Measurements from ENCODE around the gene ARHGEF10L. TPM values are rescaled to one million over a fixed set of nuclear protein-coding genes. Genes with fewer than 3 reads are reported as not detected.

Gene ARHGEF10L
- total and polyA plus RNA-seq, 4 donors: 20.7 to 61.0 (median 42.1) TPM

- H3K27me3 ChIP-seq (ENCODE audit: control insufficient read depth, insufficient read depth, low read length): no peaks in the 10 kb centered on the region
These were observed 31.6 kb upstream of the ARHGEF10L start for GRCh38 chr1:17507915-17508314.

GRCh38 chr1:17509363-17509762 is 30.1 kb upstream of the ARHGEF10L start:
- Histone ChIP-seq H3K36me3 (ENCODE audit: control insufficient read depth, insufficient read depth, low read length) (no peaks in the 10 kb centered on the region), H3K27me3 (ENCODE audit: control insufficient read depth, insufficient read depth, low read length) (no peaks in the 10 kb centered on the region), H3K9me3 (ENCODE audit: control insufficient read depth, insufficient read depth, low read length) (no peaks in the 10 kb centered on the region), H3K27ac (ENCODE audit: low read depth, low read length) (no peak overlapping the region), H3K4me1 (ENCODE audit: control insufficient read depth, insufficient read depth, low read length) (no peaks in the 10 kb centered on the region), H3K4me3 (ENCODE audit: low read depth, low read length) (no peak overlapping the region)
- no peak for DNase-seq (ENCODE audit: low read depth in 4 of 6, low spot score in 6 of 6)
- WGBS (ENCODE audit: insufficient coverage): 73% methylated on average over 8 of the region's 8 CpGs

More at GRCh38 chr1:17507915-17508314, 31.6 kb upstream of the ARHGEF10L start:
- 72% methylated on average over 6 of the region's 6 CpGs for WGBS (ENCODE audit: insufficient coverage)
- DNase-seq (ENCODE audit: low read depth in 4 of 6, low spot score in 6 of 6): no peak
- Histone ChIP-seq H3K4me3 (ENCODE audit: low read depth, low read length) (no peak overlapping the region), H3K9me3 (ENCODE audit: control insufficient read depth, insufficient read depth, low read length) (no peaks in the 10 kb centered on the region), H3K4me1 (ENCODE audit: control insufficient read depth, insufficient read depth, low read length) (no peaks in the 10 kb centered on the region), H3K36me3 (ENCODE audit: control insufficient read depth, insufficient read depth, low read length) (no peaks in the 10 kb centered on the region), H3K27ac (ENCODE audit: low read depth, low read length) (no peak overlapping the region)

DNA sequence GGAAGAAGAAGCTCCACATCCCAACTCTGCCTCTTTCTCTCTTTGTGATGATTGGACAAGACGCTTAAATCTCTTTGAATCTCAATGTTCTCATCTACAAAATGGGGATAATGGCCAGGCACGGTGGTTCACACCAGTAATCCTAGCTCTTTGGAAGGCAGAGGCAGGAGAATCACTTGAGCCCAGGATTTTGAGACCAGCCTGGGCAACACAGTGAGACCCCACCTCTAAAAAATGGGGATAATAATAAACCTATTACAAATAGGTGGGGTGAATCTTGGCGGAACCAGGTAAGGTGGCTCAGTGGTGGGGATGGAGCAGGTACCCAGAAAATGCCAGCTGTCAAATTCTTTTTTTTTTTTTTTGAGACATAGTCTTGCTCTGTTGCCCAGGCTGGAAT is 29.4 kb upstream of the ARHGEF10L start:
- Histone ChIP-seq H3K36me3 (ENCODE audit: control insufficient read depth, insufficient read depth, low read length) (no peaks in the 10 kb centered on the region), H3K4me1 (ENCODE audit: control insufficient read depth, insufficient read depth, low read length) (no peaks in the 10 kb centered on the region), H3K27me3 (ENCODE audit: control insufficient read depth, insufficient read depth, low read length) (no peaks in the 10 kb centered on the region), H3K9me3 (ENCODE audit: control insufficient read depth, insufficient read depth, low read length) (no peaks in the 10 kb centered on the region), H3K4me3 (ENCODE audit: low read depth, low read length) (no peak overlapping the region), H3K27ac (ENCODE audit: low read depth, low read length) (no peak overlapping the region)
- no peak for DNase-seq (ENCODE audit: low read depth in 4 of 6, low spot score in 6 of 6)
- WGBS (ENCODE audit: insufficient coverage): 100% methylated on average over 1 of the region's 3 CpGs

GRCh38 chr1:17511188-17511587 is 28.3 kb upstream of the ARHGEF10L start:
- no CpG with 5 or more reads among the region's 2 CpGs for WGBS (ENCODE audit: insufficient coverage)
- Histone ChIP-seq H3K36me3 (ENCODE audit: control insufficient read depth, insufficient read depth, low read length) (no peaks in the 10 kb centered on the region), H3K27ac (ENCODE audit: low read depth, low read length) (no peak overlapping the region), H3K4me3 (ENCODE audit: low read depth, low read length) (no peak overlapping the region), H3K27me3 (ENCODE audit: control insufficient read depth, insufficient read depth, low read length) (no peaks in the 10 kb centered on the region), H3K9me3 (ENCODE audit: control insufficient read depth, insufficient read depth, low read length) (no peaks in the 10 kb centered on the region), H3K4me1 (ENCODE audit: control insufficient read depth, insufficient read depth, low read length) (peaks cover 6% of the 10 kb centered on the region)
- no peak for DNase-seq (ENCODE audit: low read depth in 4 of 6, low spot score in 6 of 6)

- no peak for DNase-seq (ENCODE audit: low read depth in 4 of 6, low spot score in 6 of 6)
- Histone ChIP-seq H3K36me3 (ENCODE audit: control insufficient read depth, insufficient read depth, low read length) (no peaks in the 10 kb centered on the region), H3K4me3 (ENCODE audit: low read depth, low read length) (no peak overlapping the region), H3K27me3 (ENCODE audit: control insufficient read depth, insufficient read depth, low read length) (no peaks in the 10 kb centered on the region), H3K27ac (ENCODE audit: low read depth, low read length) (no peak overlapping the region), H3K4me1 (ENCODE audit: control insufficient read depth, insufficient read depth, low read length) (peaks cover 12% of the 10 kb centered on the region), H3K9me3 (ENCODE audit: control insufficient read depth, insufficient read depth, low read length) (no peaks in the 10 kb centered on the region)
- WGBS (ENCODE audit: insufficient coverage): 100% methylated on average over 1 of the region's 4 CpGs
These were observed 26.4 kb upstream of the ARHGEF10L start for GRCh38 chr1:17513131-17513530.

DNA sequence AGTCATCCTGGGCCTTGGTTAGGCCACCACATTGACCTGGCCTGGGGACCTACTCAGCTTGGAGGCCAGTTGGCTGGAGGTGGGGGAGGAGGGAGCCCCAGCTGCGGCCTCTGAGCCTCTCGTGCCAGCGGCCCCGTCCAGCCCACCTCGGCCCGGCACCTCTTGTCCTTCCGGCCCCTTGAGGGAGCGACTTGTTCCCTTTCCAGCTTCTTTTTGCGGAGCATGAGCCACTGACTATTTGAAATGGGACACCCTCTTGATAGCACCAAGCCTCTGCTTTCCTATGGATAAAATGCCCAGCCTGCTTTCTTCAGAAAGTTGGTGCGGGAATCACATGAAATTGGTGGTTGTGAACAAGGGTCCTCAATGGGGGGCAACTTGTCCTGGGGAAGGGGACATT is 24.7 kb upstream of the ARHGEF10L start:
- Histone ChIP-seq H3K4me3 (ENCODE audit: low read depth, low read length) (no peak overlapping the region), H3K36me3 (ENCODE audit: control insufficient read depth, insufficient read depth, low read length) (no peaks in the 10 kb centered on the region), H3K4me1 (ENCODE audit: control insufficient read depth, insufficient read depth, low read length) (peaks cover 12% of the 10 kb centered on the region), H3K27ac (ENCODE audit: low read depth, low read length) (no peak overlapping the region), H3K9me3 (ENCODE audit: control insufficient read depth, insufficient read depth, low read length) (no peaks in the 10 kb centered on the region), H3K27me3 (ENCODE audit: control insufficient read depth, insufficient read depth, low read length) (no peaks in the 10 kb centered on the region)
- DNase-seq (ENCODE audit: low read depth in 4 of 6, low spot score in 6 of 6): no peak
- WGBS (ENCODE audit: insufficient coverage): 91% methylated on average over 10 of the region's 10 CpGs

- no peaks in the 10 kb centered on the region for H3K27me3 ChIP-seq (ENCODE audit: control insufficient read depth, insufficient read depth, low read length)
- 29% methylated on average over 3 of the region's 5 CpGs for WGBS (ENCODE audit: insufficient coverage)
- H3K4me1 ChIP-seq (ENCODE audit: control insufficient read depth, insufficient read depth, low read length): peaks cover 12% of the 10 kb centered on the region
- no peak overlapping the region for H3K4me3 ChIP-seq (ENCODE audit: low read depth, low read length)
- H3K27ac ChIP-seq (ENCODE audit: low read depth, low read length): no peak overlapping the region
- no peaks in the 10 kb centered on the region for H3K36me3 ChIP-seq (ENCODE audit: control insufficient read depth, insufficient read depth, low read length)
- no peaks in the 10 kb centered on the region for H3K9me3 ChIP-seq (ENCODE audit: control insufficient read depth, insufficient read depth, low read length)
- DNase-seq (ENCODE audit: low read depth in 4 of 6, low spot score in 6 of 6): peak in 2 of 6 donors; percentile 11 to 74
These were observed 23.6 kb upstream of the ARHGEF10L start for GRCh38 chr1:17515902-17516301.

- Histone ChIP-seq H3K9me3 (ENCODE audit: control insufficient read depth, insufficient read depth, low read length) (no peaks in the 10 kb centered on the region), H3K4me1 (ENCODE audit: control insufficient read depth, insufficient read depth, low read length) (peaks cover 12% of the 10 kb centered on the region), H3K36me3 (ENCODE audit: control insufficient read depth, insufficient read depth, low read length) (no peaks in the 10 kb centered on the region), H3K4me3 (ENCODE audit: low read depth, low read length) (no peak overlapping the region), H3K27ac (ENCODE audit: low read depth, low read length) (no peak overlapping the region), H3K27me3 (ENCODE audit: control insufficient read depth, insufficient read depth, low read length) (no peaks in the 10 kb centered on the region)
- DNase-seq (ENCODE audit: low read depth in 4 of 6, low spot score in 6 of 6): no peak
- 44% methylated on average over 9 of the region's 13 CpGs for WGBS (ENCODE audit: insufficient coverage)
These were observed 22.9 kb upstream of the ARHGEF10L start for GRCh38 chr1:17516303-17517214.

DNA sequence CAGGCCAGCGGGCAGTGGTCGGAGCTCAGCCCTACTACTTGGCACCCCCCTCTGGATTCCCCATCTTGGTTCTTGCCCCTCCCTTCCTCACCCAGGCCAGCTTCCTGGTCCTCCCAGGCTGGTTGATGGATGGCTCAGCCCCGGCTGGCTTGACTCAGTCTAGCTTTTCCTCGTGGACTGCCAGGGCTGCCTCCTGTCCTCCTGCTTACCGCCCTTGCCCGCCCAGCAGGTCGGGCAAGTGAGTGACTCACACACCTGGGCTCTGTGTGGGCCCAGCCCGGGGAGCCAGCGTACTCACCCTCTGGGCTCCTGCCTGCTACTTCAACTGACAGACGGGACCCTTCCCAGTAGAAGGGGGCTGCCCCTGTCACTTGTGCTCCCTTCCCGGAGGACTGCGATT is 19.5 kb upstream of the ARHGEF10L start:
- no peaks in the 10 kb centered on the region for H3K9me3 ChIP-seq (ENCODE audit: control insufficient read depth, insufficient read depth, low read length)
- no peak for DNase-seq (ENCODE audit: low read depth in 4 of 6, low spot score in 6 of 6)
- H3K36me3 ChIP-seq (ENCODE audit: control insufficient read depth, insufficient read depth, low read length): no peaks in the 10 kb centered on the region
- H3K27ac ChIP-seq (ENCODE audit: low read depth, low read length): no peak overlapping the region
- H3K4me1 ChIP-seq (ENCODE audit: control insufficient read depth, insufficient read depth, low read length): peaks cover 12% of the 10 kb centered on the region
- H3K27me3 ChIP-seq (ENCODE audit: control insufficient read depth, insufficient read depth, low read length): no peaks in the 10 kb centered on the region
- H3K4me3 ChIP-seq (ENCODE audit: low read depth, low read length): no peak overlapping the region
- 70% methylated on average over 10 of the region's 12 CpGs for WGBS (ENCODE audit: insufficient coverage)
